GM23338 (cell line): ENCODE measurements around the gene AGPAT4.

Source experiments
- CREB1 ChIP-seq: fragments of 250-450 bp; sonication (Bioruptor Pico); IDR thresholded peaks from 2 replicates; pipeline ENCODE4 v1.5.0; 2020; ENCODE audit warnings: low read depth, mild to moderate bottlenecking, moderate library complexity
- EZH2 ChIP-seq: fragments of 200-600 bp; sonication (generic); IDR thresholded peaks from one replicate; pipeline ENCODE4 v1.8.0; 2017; ENCODE audit warnings: antibody characterized with exemption, mild to moderate bottlenecking, low read depth; ENCODE audit not compliant: unreplicated experiment
- EZH2phosphoT487 ChIP-seq: fragments of 200-600 bp; sonication (generic); IDR thresholded peaks from one replicate; pipeline ENCODE4 v1.8.1; 2018; ENCODE audit warnings: antibody characterized with exemption; ENCODE audit not compliant: unreplicated experiment
- POLR2AphosphoS5 ChIP-seq: IDR thresholded peaks from 2 replicates; pipeline ENCODE4 v1.6.1; 2016; ENCODE audit warnings: antibody characterized with exemption, low read depth
- TF ChIP-seq, protein P1 (sequence below), 2 experiments: fragments of 200-600 bp in 1 of 2; sonication (generic) in 1 of 2; conservative IDR thresholded peaks; 2 replicates each; pipeline versions ENCODE4 v1.5.1 to v1.6.1; 2016 to 2017; ENCODE audit warnings: antibody characterized with exemption in 2 of 2, low read depth in 2 of 2, mild to moderate bottlenecking in 2 of 2, moderate library complexity in 1 of 2
- TF ChIP-seq, protein P2 (sequence below): IDR thresholded peaks from one replicate; pipeline ENCODE4 v1.6.1; 2018; ENCODE audit warnings: antibody characterized with exemption; ENCODE audit not compliant: unreplicated experiment

DNA sequence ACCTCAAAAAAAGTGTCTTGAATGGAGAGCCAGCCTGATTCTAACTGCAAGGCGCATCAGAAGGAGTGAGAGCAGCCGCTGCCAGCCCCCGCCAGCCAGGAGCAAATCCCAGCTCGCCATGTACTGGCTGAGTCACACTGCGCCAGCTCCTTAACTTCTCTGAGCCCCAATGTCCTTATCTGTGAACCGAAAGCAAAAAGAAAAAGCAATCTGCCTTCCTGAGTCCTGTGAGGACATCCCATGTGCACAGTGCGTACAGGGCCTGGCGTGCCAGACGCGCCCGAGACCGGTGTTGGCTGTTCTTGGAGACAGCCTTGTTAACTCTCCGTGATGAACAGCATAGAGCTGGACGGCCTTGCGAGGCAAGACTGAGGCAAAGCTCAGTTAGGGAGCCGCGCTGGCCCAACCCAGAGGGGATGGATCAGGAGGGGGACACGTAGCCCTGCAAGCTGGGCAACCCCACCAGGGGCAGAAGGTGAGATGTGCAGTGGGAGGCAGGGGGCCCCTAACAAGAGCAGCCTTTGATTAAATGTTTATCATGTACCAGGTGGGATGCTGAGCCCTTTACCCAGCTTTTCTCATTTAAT is 122.7 kb downstream of the AGPAT4 start:
- TF ChIP-seq EZH2phosphoT487 (no peak), EZH2 (no peak), CREB1 (no peak), POLR2AphosphoS5 (no peak)
- TF ChIP-seq, protein P1, sequence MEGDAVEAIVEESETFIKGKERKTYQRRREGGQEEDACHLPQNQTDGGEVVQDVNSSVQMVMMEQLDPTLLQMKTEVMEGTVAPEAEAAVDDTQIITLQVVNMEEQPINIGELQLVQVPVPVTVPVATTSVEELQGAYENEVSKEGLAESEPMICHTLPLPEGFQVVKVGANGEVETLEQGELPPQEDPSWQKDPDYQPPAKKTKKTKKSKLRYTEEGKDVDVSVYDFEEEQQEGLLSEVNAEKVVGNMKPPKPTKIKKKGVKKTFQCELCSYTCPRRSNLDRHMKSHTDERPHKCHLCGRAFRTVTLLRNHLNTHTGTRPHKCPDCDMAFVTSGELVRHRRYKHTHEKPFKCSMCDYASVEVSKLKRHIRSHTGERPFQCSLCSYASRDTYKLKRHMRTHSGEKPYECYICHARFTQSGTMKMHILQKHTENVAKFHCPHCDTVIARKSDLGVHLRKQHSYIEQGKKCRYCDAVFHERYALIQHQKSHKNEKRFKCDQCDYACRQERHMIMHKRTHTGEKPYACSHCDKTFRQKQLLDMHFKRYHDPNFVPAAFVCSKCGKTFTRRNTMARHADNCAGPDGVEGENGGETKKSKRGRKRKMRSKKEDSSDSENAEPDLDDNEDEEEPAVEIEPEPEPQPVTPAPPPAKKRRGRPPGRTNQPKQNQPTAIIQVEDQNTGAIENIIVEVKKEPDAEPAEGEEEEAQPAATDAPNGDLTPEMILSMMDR (conservative IDR thresholded peaks at IDR 0.05; ENCODE audit: low read depth in 2 of 2), result no peak
- TF ChIP-seq, protein P2, sequence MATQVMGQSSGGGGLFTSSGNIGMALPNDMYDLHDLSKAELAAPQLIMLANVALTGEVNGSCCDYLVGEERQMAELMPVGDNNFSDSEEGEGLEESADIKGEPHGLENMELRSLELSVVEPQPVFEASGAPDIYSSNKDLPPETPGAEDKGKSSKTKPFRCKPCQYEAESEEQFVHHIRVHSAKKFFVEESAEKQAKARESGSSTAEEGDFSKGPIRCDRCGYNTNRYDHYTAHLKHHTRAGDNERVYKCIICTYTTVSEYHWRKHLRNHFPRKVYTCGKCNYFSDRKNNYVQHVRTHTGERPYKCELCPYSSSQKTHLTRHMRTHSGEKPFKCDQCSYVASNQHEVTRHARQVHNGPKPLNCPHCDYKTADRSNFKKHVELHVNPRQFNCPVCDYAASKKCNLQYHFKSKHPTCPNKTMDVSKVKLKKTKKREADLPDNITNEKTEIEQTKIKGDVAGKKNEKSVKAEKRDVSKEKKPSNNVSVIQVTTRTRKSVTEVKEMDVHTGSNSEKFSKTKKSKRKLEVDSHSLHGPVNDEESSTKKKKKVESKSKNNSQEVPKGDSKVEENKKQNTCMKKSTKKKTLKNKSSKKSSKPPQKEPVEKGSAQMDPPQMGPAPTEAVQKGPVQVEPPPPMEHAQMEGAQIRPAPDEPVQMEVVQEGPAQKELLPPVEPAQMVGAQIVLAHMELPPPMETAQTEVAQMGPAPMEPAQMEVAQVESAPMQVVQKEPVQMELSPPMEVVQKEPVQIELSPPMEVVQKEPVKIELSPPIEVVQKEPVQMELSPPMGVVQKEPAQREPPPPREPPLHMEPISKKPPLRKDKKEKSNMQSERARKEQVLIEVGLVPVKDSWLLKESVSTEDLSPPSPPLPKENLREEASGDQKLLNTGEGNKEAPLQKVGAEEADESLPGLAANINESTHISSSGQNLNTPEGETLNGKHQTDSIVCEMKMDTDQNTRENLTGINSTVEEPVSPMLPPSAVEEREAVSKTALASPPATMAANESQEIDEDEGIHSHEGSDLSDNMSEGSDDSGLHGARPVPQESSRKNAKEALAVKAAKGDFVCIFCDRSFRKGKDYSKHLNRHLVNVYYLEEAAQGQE, result no peak
